Vagina (tissue), 2 donors: ENCODE measurements around the gene ACYP2. TPM values are rescaled to one million over a fixed set of nuclear protein-coding genes. Genes with fewer than 3 reads are reported as not detected.
"Not testable (repeated sequence)": the region's sequence is repeated elsewhere in the genome, so short reads cannot be mapped to it uniquely, and the experiment has no call there.

Experiments
- DNase-seq, 2 donors: peaks; one replicate each; pipeline ENCODE4 v3.0.0-alpha.2; 2017; ENCODE audit errors: extremely low spot score in 2 of 2
- H3K27ac ChIP-seq: fragments of 200-600 bp; sonication (generic); one replicate; pipeline ENCODE4 v1.5.1; 2019
- H3K27me3 ChIP-seq: fragments of 200-600 bp; sonication (generic); one replicate; pipeline ENCODE4 v1.5.1; 2019
- H3K36me3 ChIP-seq, 2 donors: fragments of 200-600 bp; sonication (generic); one replicate each; pipeline ENCODE4 v1.5.1; 2017 to 2019
- H3K4me1 ChIP-seq: fragments of 200-600 bp; sonication (generic); one replicate; pipeline ENCODE4 v1.5.1; 2019
- H3K4me3 ChIP-seq, 2 donors: fragments of 200-600 bp; sonication (generic); 1 replicate in 1 of 2; 2 replicates in 1 of 2; pipeline ENCODE4 v1.5.1; 2016 to 2019
- H3K9me3 ChIP-seq: fragments of 200-600 bp; sonication (generic); one replicate; pipeline ENCODE4 v1.5.1; 2019
- CTCF ChIP-seq, 3 experiments: fragments of 450-650 bp in 2 of 3; fragments of 200-600 bp in 1 of 3; sonication (generic) in 1 of 3; IDR thresholded peaks; one replicate each; pipeline ENCODE4 v1.5.1; 2017 to 2019; ENCODE audit warnings: antibody characterized with exemption in 3 of 3, mild to moderate bottlenecking in 2 of 3, moderate library complexity in 2 of 3
- POLR2A ChIP-seq, 2 donors: fragments of 450-650 bp; IDR thresholded peaks; one replicate each; pipeline ENCODE4 v1.6.1; 2017; ENCODE audit warnings: antibody characterized with exemption in 2 of 2, mild to moderate bottlenecking in 2 of 2, moderate library complexity in 2 of 2
- POLR2AphosphoS5 ChIP-seq, 2 donors: sonication (generic); formaldehyde crosslinking; IDR thresholded peaks; one replicate each; pipeline ENCODE4 v1.9.0; 2017; ENCODE audit warnings: antibody characterized with exemption in 2 of 2, mild to moderate bottlenecking in 2 of 2, low read depth in 1 of 2; ENCODE audit not compliant: insufficient read depth in 1 of 2
- intact Hi-C: fragments of 100-400 bp; cut with DNase I; formaldehyde crosslinking; loops from one replicate; pipeline ENCODE4 v1.15.1; 2023
- total RNA-seq: library from RNA; depleted of rRNA; stranded (reverse); fragments of >200 nt; gene quantifications from one replicate; pipeline ENCODE4 v1.2.3, GENCODE V29; 2016

Gene ACYP2
- total RNA-seq, 1 donor from 2014 or later: 10.8 TPM

- no peak overlapping the region for H3K27ac ChIP-seq
- no peaks in the 10 kb centered on the region for H3K36me3 ChIP-seq
- H3K27me3 ChIP-seq: no peaks in the 10 kb centered on the region
- H3K4me1 ChIP-seq: no peaks in the 10 kb centered on the region
- no peaks in the 10 kb centered on the region for H3K9me3 ChIP-seq
- DNase-seq: no peak
- TF ChIP-seq CTCF (IDR thresholded peaks at IDR 0.05) (no peak), POLR2AphosphoS5 (IDR thresholded peaks at IDR 0.05; ENCODE audit: insufficient read depth in 1 of 2, low read depth in 1 of 2) (no peak), POLR2A (IDR thresholded peaks at IDR 0.05) (no peak)
- intact Hi-C loops: no loop called here
- H3K4me3 ChIP-seq: no peak overlapping the region
Observed at GRCh38 chr2:54290356-54291025, 175.1 kb downstream of the ACYP2 start.

DNA sequence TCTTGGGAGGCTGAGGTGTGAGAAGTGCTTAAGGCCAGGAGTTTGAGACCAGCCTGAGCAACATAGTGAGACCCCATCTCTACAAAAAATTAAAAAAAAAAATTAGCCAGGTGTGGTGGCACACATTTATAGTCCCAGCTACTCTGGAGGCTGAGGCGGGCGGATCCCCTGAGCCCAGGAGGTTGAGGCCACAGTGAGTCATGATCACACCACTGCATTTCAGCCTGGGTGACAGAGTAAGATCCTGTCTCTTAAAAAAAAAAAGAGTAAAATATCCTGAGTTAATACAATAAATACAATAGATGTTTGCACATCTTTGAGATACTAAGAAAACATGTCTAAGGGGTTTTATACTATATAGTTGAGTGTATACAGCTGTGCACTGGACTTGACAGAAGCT, 179.2 kb downstream of the ACYP2 start:
- H3K36me3 ChIP-seq, H3K9me3 ChIP-seq, H3K4me3 ChIP-seq, H3K27me3 ChIP-seq, H3K27ac ChIP-seq, H3K4me1 ChIP-seq, intact Hi-C loops, DNase-seq: not testable (repeated sequence)

DNA sequence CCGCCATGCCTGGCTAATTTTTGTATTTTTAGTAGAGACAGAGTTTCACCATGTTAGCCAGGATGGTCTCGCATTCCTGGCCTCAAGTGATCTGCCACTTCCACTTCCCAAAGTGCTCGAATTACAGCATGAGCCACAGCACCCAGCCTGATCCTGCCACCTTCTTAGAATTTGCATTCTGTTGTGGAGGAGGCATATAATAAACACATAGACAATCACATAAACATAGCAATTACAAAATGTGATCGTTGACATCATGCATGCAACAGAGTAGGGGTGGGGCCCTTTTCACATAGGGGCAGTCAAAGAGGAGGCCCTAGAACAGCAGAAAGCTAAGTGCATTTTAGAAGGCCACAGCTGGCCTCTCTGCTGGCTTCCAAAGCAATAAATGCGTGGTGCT, 180.5 kb downstream of the ACYP2 start:
- H3K4me3 ChIP-seq: no peak overlapping the region
- no peak for TF ChIP-seq POLR2A (IDR thresholded peaks at IDR 0.05)
- TF ChIP-seq POLR2AphosphoS5 (IDR thresholded peaks at IDR 0.05; ENCODE audit: insufficient read depth in 1 of 2, low read depth in 1 of 2): no peak
- TF ChIP-seq CTCF (IDR thresholded peaks at IDR 0.05): no peak
- H3K4me1 ChIP-seq: no peaks in the 10 kb centered on the region
- DNase-seq: no peak
- H3K36me3 ChIP-seq: no peaks in the 10 kb centered on the region
- intact Hi-C loops: no loop called here
- no peaks in the 10 kb centered on the region for H3K9me3 ChIP-seq
- H3K27me3 ChIP-seq: no peaks in the 10 kb centered on the region
- no peak overlapping the region for H3K27ac ChIP-seq

DNA sequence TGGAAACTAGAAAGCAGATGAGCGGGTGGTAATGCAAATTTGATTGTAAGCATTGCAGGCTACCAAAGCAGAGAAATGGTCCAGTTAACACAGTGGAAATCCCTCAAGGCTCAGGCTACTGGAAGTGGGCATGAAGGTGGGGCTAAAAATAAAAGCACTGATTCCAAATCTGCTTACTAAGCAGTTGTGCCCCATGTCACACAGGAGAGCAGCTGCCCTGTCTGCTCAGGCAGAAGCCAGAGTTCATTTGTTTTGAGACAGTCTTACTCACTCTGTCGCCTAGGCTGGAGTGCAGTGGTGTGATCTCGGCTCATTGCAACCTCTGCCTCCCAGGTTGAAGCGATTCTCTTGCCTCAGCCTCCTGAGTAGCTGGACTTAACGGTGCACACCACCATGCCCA, 183.1 kb downstream of the ACYP2 start:
- TF ChIP-seq POLR2AphosphoS5 (IDR thresholded peaks at IDR 0.05; ENCODE audit: insufficient read depth in 1 of 2, low read depth in 1 of 2) (no peak), CTCF (IDR thresholded peaks at IDR 0.05) (no peak), POLR2A (IDR thresholded peaks at IDR 0.05) (no peak)
- no peak overlapping the region for H3K4me3 ChIP-seq
- no peak overlapping the region for H3K27ac ChIP-seq
- H3K9me3 ChIP-seq: no peaks in the 10 kb centered on the region
- intact Hi-C loops: no loop called here
- no peaks in the 10 kb centered on the region for H3K27me3 ChIP-seq
- no peaks in the 10 kb centered on the region for H3K4me1 ChIP-seq
- H3K36me3 ChIP-seq: no peaks in the 10 kb centered on the region
- no peak for DNase-seq

DNA sequence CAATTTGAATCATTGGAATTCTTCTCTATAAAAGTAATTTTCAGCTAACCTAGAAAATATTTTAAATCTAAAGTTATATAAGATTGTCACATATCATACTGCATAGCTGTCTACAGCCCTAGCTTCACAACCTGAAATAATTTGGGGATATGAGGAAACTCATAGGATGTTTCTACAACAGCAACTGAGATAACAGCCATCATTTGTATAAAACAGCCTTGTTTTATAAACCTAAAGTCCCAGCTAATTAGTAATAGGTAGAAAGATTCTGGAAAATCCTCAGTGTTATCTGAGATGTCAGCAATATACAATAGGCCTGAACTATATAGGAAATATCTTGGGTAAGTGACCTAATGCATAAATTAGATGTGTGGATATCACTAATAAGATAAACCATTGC, 188.2 kb downstream of the ACYP2 start:
- Histone ChIP-seq H3K9me3 (no peaks in the 10 kb centered on the region), H3K4me3 (no peak overlapping the region), H3K36me3 (no peaks in the 10 kb centered on the region), H3K4me1 (no peaks in the 10 kb centered on the region), H3K27ac (no peak overlapping the region), H3K27me3 (no peaks in the 10 kb centered on the region)
- no peak for DNase-seq
- intact Hi-C loops: no loop called here
- no peak for TF ChIP-seq CTCF (IDR thresholded peaks at IDR 0.05)
